Pancreas (tissue), 10 donors: ENCODE results near the gene OPN4. TPM values are rescaled to one million over a fixed set of nuclear protein-coding genes. Genes with fewer than 3 reads are reported as not detected.
A peak's percentile ranks its signal among the peaks of the same experiment; 100 is the strongest.

Experiments used
- ATAC-seq, 4 donors: fragments of 200-7000 bp; cut with Tn5 transposase; one replicate each; pipeline versions ENCODE4 v1.8.0 to v1.9.1; 2020; ENCODE audit warnings: mild to moderate bottlenecking in 4 of 4, moderate library complexity in 4 of 4
- DNase-seq, 6 donors: peaks; one replicate each; pipeline ENCODE4 v3.0.0-alpha.2; 2020
- FAIRE-seq: peaks from 2 replicates; lab custom pipeline; 2012; peaks lifted over from hg19 to GRCh38; lab: Jason Lieb, UNC
- H3K27ac ChIP-seq, 4 donors: fragments of 200-600 bp; sonication (generic); 1 replicate in 3 of 4; 2 replicates in 1 of 4; pipeline versions ENCODE4 v1.5.0 to v1.8.0; 2020
- H3K27me3 ChIP-seq, 4 donors: fragments of 200-600 bp; one replicate each; pipeline ENCODE4 v1.8.0; 2021
- H3K36me3 ChIP-seq, 3 donors: fragments of 200-600 bp; sonication (generic) in 1 of 3; one replicate each; pipeline versions ENCODE4 v1.5.0 to v1.8.0; 2020 to 2021
- H3K4me1 ChIP-seq, 3 donors: fragments of 200-600 bp; one replicate each; pipeline ENCODE4 v1.8.0; 2021
- H3K4me3 ChIP-seq, 4 donors: fragments of 200-600 bp; sonication (generic) in 2 of 4; one replicate each; pipeline versions ENCODE4 v1.5.0 to v1.8.0; 2020 to 2021
- H3K9me3 ChIP-seq, 4 donors: fragments of 200-600 bp; one replicate each; pipeline ENCODE4 v1.8.0; 2021
- CTCF ChIP-seq, 4 donors: fragments of 200-600 bp; sonication (generic) in 3 of 4; IDR thresholded peaks; one replicate each; pipeline versions ENCODE4 v1.5.0 to v1.8.0; 2021; ENCODE audit warnings: antibody characterized with exemption in 4 of 4
- WGBS, 2 donors: extraction: QIAGEN DNeasy Blood & Tissue Kit; methylation state at CpG; one replicate each; pipeline ENCODE4 v1.1.7; 2013; 5-methylcytosine and 5-hydroxymethylcytosine counted together
- intact Hi-C, 3 donors: fragments of 100-400 bp; cut with DNase I; formaldehyde crosslinking; loops; one replicate each; pipeline versions ENCODE4 v1.11.1 to v1.14.2; 2022
- polyA plus RNA-seq, 2 donors: library from polyadenylated mRNA; stranded (reverse); fragments of 200-250 nt; gene quantifications; one replicate each; pipeline ENCODE4 v1.2.3, GENCODE V29; 2013
- total RNA-seq, 6 donors: library from RNA; stranded (reverse); fragmentation: NEBNext Ultra II Directional in 4 of 6; extraction: Animal tissue kit (Norgen Biotek cat#: 25700) in 4 of 6; gene quantifications; one replicate each; pipeline versions ENCODE4 v1.2.1 to v1.2.4, GENCODE V29; 2021 to 2023
- donor health status: healthy with polysubstance abuse.
- donor health status: DM: no; HTN: no; CAD: no; lungs with moderate emphysema.
- donor health status: DM: no; HTN: no; CAD: no.
- donor health status: control.
- donor health status: control.
- donor health status: Bipolar disorder and iron deficiency.
- donor health status: DM: yes; HTN: yes; CAD: no.
- donor health status: DM: no; HTN: no; CAD: no.
- donor health status: DM: no; HTN: no; CAD: no.
- donor health status: DM: yes; HTN: yes; CAD: no.

The OPN4 gene
- total and polyA plus RNA-seq, 8 donors, result not detected

- Histone ChIP-seq H3K4me3 (no peak overlapping the region), H3K36me3 (no peaks in the 10 kb centered on the region), H3K27ac (no peak overlapping the region), H3K9me3 (no peaks in the 10 kb centered on the region), H3K4me1 (no peaks in the 10 kb centered on the region), H3K27me3 (no peaks in the 10 kb centered on the region)
- ATAC-seq (peak in 2 of 4 donors; percentile 33 to 69), DNase-seq (no peak), FAIRE-seq (no peak)
- WGBS, 2 donors, result 43 to 47% methylated on average over 11 of the region's 11 CpGs
- intact Hi-C loops, result no loop called here
- no peak for TF ChIP-seq CTCF (IDR thresholded peaks at IDR 0.05)
Measured at GRCh38 chr10:86673827-86674581, 19.7 kb downstream of the OPN4 start.

- Histone ChIP-seq H3K9me3 (no peaks in the 10 kb centered on the region), H3K4me3 (no peak overlapping the region), H3K36me3 (no peaks in the 10 kb centered on the region), H3K27ac (no peak overlapping the region), H3K27me3 (no peaks in the 10 kb centered on the region), H3K4me1 (no peaks in the 10 kb centered on the region)
- ATAC-seq, result no peak
- TF ChIP-seq CTCF (IDR thresholded peaks at IDR 0.05), result no peak
- intact Hi-C loops, result no loop called here
- 85 to 91% methylated on average over 3 of the region's 3 CpGs for WGBS, 2 donors
- DNase-seq, result no peak
- no peak for FAIRE-seq
Measured at GRCh38 chr10:86674912-86675311, 20.6 kb downstream of the OPN4 start.

- intact Hi-C loops, result no loop called here
- FAIRE-seq (no peak), ATAC-seq (no peak), DNase-seq (no peak)
- 76 to 82% methylated on average over 6 of the region's 6 CpGs for WGBS, 2 donors
- H3K36me3 ChIP-seq, result no peaks in the 10 kb centered on the region
- no peak for TF ChIP-seq CTCF (IDR thresholded peaks at IDR 0.05)
- H3K27me3 ChIP-seq, result no peaks in the 10 kb centered on the region
- no peaks in the 10 kb centered on the region for H3K4me1 ChIP-seq
- no peaks in the 10 kb centered on the region for H3K9me3 ChIP-seq
- H3K4me3 ChIP-seq, result no peak overlapping the region
- no peak overlapping the region for H3K27ac ChIP-seq
Measured at GRCh38 chr10:86677374-86677773, 23.0 kb downstream of the OPN4 start.

DNA sequence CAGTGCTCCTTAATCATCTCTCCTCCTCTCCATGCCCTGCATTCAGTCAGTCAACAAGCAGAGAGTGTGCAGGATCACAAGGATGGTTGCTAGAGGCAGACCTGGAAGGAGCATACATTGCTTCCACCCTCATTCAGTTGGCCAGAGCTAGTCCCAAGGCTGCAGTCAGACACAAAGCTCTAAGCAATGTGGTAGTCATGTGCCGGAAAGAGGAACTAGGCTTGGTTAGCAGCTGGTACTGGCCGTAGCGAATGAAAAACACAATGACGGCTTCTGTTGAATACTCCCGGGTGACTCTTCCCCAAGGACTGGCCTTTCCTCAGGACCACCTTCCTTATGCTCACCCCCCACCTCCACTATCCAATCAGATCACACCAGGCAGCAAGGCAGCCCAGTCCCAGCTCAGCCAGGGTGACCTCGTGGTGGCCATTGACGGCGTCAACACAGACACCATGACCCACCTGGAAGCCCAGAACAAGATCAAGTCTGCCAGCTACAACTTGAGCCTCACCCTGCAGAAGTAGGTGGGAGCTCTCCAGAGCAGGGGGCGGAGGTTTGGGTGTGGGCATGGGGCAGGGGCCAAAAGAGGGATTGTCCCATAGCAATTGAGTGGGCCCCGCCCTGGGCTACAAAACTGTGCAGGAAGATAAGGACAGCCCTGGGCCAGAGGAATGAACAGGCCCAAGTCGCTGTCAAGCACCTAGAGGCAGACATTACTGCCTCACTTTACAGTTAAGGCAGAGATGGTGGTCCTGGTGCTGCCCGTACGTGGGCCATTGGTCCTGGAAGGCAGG lies 24.8 kb downstream of the OPN4 start:
- intact Hi-C loops, result no loop called here
- 88 to 92% methylated on average over 13 of the region's 13 CpGs for WGBS, 2 donors

More for the DNA sequence above, 24.8 kb downstream of the OPN4 start:
- no peaks in the 10 kb centered on the region for H3K4me1 ChIP-seq
- DNase-seq (no peak), ATAC-seq (peak in 2 of 4 donors; percentile 22 to 50), FAIRE-seq (no peak)
- no peaks in the 10 kb centered on the region for H3K9me3 ChIP-seq
- no peak for TF ChIP-seq CTCF (IDR thresholded peaks at IDR 0.05)
- no peaks in the 10 kb centered on the region for H3K36me3 ChIP-seq
- no peak overlapping the region for H3K27ac ChIP-seq
- no peak overlapping the region for H3K4me3 ChIP-seq
- H3K27me3 ChIP-seq, result no peaks in the 10 kb centered on the region
